NCI-H748 treated with DMSO at 0.1 percent for 48 hours (cell line): ENCODE data around the gene DUS3L.
"Not testable (repeated sequence)": the region's sequence is repeated elsewhere in the genome, so short reads cannot be mapped to it uniquely, and the experiment has no call there.

Experiments used
- DNase-seq: peaks from one replicate; lab custom pipeline; 2025; lab: John Stamatoyannopoulos, UW

DUS3L gene

GRCh38 chr19:5774921-5775320 is 16.0 kb downstream of the DUS3L start:
- DNase-seq, result no peak

- no peak for DNase-seq
Measured at GRCh38 chr19:5773276-5773675, 17.7 kb downstream of the DUS3L start.

- no peak for DNase-seq
Measured at GRCh38 chr19:5772416-5772815, 18.5 kb downstream of the DUS3L start.

- no peak for DNase-seq
Measured at GRCh38 chr19:5767949-5768348, 23.0 kb downstream of the DUS3L start.

GRCh38 chr19:5765220-5765619 is 25.7 kb downstream of the DUS3L start:
- DNase-seq, result no peak

- DNase-seq, result no peak
Measured at GRCh38 chr19:5762608-5763217, 28.2 kb downstream of the DUS3L start.

GRCh38 chr19:5753743-5754142 is 37.2 kb downstream of the DUS3L start:
- DNase-seq, result no peak

- no peak for DNase-seq
Measured at GRCh38 chr19:5751709-5752108, 39.3 kb downstream of the DUS3L start.

GRCh38 chr19:5749505-5749904 is 41.5 kb downstream of the DUS3L start:
- no peak for DNase-seq

GRCh38 chr19:5748920-5749319 is 42.0 kb downstream of the DUS3L start:
- DNase-seq, result not testable (repeated sequence)

- not testable (repeated sequence) for DNase-seq
Measured at GRCh38 chr19:5744999-5745398, 46.0 kb downstream of the DUS3L start.

GRCh38 chr19:5743630-5744029 is 47.3 kb downstream of the DUS3L start:
- no peak for DNase-seq

GRCh38 chr19:5742051-5742450 is 48.9 kb downstream of the DUS3L start:
- no peak for DNase-seq

GRCh38 chr19:5738423-5738822 is 52.5 kb downstream of the DUS3L start:
- no peak for DNase-seq
